Measurements from ENCODE around the gene PHACTR3.

GRCh38 chr20:59776059-59776603 is 171.8 kb downstream of the PHACTR3 start:
- TF ChIP-seq POLR2AphosphoS5 (IDR thresholded peaks at IDR 0.05; ENCODE audit: low read depth, low read length) (no peak), CTCF (IDR thresholded peaks at IDR 0.05) (no peak)
